HG02885 (cell line): ENCODE measurements around the gene ARHGAP26.

ENCODE experiments used
- ATAC-seq: cut with Tn5 transposase; IDR thresholded peaks from one replicate; pipeline ENCODE4 v1.9.1; 2021; ENCODE audit warnings: mild to moderate bottlenecking; ENCODE audit not compliant: unreplicated experiment, poor library complexity

ARHGAP26 gene

GRCh38 chr5:143262393-143263174, 492.4 kb downstream of the ARHGAP26 start:
- ATAC-seq, result peak; percentile 91

- ATAC-seq, result no peak
Observed at GRCh38 chr5:143263272-143263810, 493.2 kb downstream of the ARHGAP26 start.

- no peak for ATAC-seq
Observed at GRCh38 chr5:143265995-143266394, 495.8 kb downstream of the ARHGAP26 start.

DNA sequence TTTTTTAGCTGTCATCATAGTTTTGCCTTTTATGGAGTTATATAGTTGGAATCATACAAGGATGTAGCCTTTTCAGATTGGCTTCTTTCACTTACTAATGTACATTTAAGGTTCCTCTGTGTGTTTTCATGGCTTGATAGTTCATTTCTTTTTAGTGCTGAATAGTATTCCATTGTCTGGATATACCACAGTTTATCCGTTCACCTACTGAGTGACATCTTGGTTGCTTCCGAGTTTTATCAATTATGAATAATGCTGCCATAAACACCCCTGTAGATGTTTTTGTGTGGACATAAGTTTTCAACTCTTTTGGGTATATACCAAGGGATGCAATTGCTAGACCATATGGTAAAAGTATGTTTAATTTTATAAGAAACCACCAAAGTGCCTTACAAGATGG, 497.0 kb downstream of the ARHGAP26 start:
- no peak for ATAC-seq

DNA sequence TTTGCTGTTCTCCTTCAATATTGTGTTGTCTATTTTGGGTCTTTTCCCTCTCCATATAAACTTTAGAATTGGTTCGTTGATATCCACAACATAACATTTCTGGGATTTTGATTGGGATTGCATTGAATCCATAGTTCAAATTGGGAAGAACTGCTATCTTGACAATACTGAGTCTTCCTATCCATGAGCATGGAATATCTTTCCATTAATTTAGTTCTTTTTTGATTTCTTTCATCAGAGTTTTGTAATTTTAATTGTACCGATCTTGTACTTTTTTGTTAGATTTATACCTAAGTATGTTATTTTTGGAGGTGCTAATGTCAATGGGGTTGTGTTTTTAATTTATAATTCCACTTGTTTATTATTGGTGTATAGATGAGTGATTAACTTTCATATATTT, 498.2 kb downstream of the ARHGAP26 start:
- no peak for ATAC-seq

DNA sequence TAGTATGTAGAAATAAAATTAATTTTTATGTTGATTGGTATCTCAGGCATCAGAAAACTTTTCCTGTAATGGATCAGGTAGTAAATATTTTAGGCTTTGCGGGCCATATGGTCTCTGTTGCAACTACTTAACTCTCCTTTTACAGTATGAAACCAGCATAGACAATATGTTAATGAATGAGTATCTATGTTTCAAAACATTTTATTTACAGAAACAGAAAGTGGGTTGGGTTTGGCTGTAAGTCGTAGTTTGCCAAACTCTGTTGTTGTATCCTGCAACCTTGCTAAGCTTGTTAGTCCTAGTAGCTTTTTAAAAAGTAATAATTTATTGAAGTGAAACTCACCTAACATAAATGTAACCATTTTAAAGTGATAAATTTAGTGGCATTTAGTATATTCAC, 501.3 kb downstream of the ARHGAP26 start:
- ATAC-seq, result no peak

- ATAC-seq, result no peak
Observed at GRCh38 chr5:143274952-143275351, 504.8 kb downstream of the ARHGAP26 start.

GRCh38 chr5:143275512-143276363, 505.6 kb downstream of the ARHGAP26 start:
- no peak for ATAC-seq

DNA sequence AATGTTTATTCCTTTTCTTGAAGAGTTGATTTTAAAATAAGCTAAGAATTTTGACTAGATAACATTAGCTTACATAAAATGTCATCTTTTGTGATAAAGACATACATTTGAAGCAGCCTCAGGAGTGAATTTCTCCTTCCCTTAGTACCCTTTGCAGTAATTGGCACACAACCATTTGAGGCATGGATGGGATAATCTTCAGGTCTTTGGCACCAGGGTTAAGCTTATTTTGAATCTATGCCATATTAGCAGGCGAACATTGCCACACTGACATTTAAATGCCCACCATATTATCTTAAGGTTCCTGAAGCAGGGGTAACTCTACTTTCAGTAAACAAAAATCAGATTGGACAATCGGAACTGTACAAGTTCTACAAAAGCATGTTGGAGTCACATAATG, 507.4 kb downstream of the ARHGAP26 start:
- no peak for ATAC-seq
